ENCODE measurements around the gene YIF1A.
"Not testable (repeated sequence)": the region's sequence is repeated elsewhere in the genome, so short reads cannot be mapped to it uniquely, and the experiment has no call there.

YIF1A gene

DNA sequence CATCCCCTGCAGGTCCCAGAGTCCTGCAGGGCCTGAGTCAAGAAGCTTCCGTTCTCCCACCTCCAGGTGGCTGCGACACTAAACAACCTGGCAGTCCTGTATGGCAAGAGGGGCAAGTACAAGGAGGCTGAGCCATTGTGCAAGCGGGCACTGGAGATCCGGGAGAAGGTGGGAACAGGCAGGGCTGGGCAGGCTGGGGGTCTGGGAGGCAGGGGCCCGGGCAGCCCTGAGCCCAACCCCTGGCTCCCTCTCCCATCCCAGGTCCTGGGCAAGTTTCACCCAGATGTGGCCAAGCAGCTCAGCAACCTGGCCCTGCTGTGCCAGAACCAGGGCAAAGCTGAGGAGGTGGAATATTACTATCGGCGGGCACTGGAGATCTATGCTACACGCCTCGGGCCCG lies 25.2 kb downstream of the YIF1A start:
- DNase-seq (ENCODE audit: low read depth, low spot score) = no peak
- H3K4me3 ChIP-seq (ENCODE audit: low read length) = no peak overlapping the region

GRCh38 chr11:66263231-66263630 lies 25.7 kb downstream of the YIF1A start:
- no peak for DNase-seq (ENCODE audit: low read depth, low spot score)
- H3K4me3 ChIP-seq (ENCODE audit: low read length) = no peak overlapping the region

DNA sequence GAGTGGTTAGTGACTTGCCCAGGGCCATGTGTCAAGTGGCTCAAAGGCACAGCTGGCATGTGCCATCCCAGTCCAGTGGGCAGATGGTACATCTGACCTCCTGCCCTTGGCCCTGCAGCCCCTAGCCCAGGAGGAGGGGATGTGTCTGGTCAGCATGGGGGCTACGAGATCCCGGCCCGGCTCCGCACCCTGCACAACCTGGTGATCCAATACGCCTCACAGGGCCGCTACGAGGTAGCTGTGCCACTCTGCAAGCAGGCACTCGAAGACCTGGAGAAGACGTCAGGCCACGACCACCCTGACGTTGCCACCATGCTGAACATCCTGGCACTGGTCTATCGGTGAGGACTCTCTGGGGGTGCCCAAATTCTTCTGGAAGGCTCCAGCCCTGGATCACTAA lies 26.2 kb downstream of the YIF1A start:
- no peak for DNase-seq (ENCODE audit: low read depth, low spot score)
- no peak overlapping the region for H3K4me3 ChIP-seq (ENCODE audit: low read length)

DNA sequence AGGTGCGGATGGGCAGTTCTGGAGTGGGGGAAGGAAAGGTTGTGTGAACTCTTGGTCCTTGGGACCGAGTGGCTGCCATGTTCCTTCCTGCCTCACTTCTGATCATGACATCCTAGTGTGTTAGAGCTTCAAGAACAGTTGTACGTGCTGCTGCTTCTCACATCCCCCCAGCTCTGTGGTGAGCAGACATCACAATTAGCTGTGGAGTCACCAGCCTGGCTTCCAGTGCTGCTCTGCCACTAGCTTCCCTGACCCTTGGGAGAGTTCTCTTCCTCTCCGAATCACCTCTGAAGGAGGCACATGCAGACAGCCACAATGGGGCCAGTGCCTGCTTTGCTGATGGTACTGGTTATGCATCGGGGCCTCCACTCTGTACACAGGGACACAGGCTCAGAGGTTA lies 26.8 kb downstream of the YIF1A start:
- H3K4me3 ChIP-seq (ENCODE audit: low read length) = no peak overlapping the region
- no peak for DNase-seq (ENCODE audit: low read depth, low spot score)

GRCh38 chr11:66261578-66261977 lies 27.4 kb downstream of the YIF1A start:
- H3K4me3 ChIP-seq (ENCODE audit: low read length) = no peak overlapping the region
- DNase-seq (ENCODE audit: low read depth, low spot score) = no peak

DNA sequence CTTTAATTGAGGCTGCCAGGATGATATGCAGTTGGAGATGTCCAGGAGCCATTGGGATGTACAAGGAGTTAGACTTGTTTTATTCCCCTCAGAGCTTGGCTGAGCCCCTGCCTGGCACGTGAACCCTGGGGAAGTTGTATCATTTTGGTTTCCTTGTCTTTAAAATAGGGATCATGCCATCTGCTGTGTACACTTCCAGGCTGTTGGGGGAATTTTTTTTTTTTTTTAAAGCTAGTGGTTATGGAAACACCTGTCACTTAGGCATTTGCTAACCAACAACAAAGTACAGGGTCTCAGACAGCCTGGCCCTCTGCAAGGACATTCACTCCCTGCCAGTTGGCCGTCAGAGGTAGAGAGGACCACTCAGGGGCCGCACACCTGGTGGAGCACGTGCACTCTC lies 29.0 kb downstream of the YIF1A start:
- DNase-seq (ENCODE audit: low read depth, low spot score) = no peak
- H3K4me3 ChIP-seq (ENCODE audit: low read length) = no peak overlapping the region

GRCh38 chr11:66259225-66259624 lies 29.7 kb downstream of the YIF1A start:
- no peak overlapping the region for H3K4me3 ChIP-seq (ENCODE audit: low read length)
- no peak for DNase-seq (ENCODE audit: low read depth, low spot score)

DNA sequence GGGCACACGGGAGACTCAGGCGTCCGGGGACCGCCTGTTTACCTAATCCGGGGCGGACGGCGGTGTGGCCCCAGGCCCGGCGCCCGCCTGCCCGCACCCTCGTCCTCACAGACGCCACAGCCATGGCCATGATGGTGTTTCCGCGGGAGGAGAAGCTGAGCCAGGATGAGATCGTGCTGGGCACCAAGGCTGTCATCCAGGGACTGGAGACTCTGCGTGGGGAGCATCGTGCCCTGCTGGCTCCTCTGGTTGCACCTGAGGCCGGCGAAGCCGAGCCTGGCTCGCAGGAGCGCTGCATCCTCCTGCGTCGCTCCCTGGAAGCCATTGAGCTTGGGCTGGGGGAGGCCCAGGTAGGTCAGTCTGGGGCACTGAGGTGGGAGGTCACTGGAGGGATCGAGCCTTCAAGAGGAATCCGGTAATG lies 30.5 kb downstream of the YIF1A start:
- DNase-seq (ENCODE audit: low read depth, low spot score) = no peak
- peak overlapping the region; percentile 84 for H3K4me3 ChIP-seq (ENCODE audit: low read length)

DNA sequence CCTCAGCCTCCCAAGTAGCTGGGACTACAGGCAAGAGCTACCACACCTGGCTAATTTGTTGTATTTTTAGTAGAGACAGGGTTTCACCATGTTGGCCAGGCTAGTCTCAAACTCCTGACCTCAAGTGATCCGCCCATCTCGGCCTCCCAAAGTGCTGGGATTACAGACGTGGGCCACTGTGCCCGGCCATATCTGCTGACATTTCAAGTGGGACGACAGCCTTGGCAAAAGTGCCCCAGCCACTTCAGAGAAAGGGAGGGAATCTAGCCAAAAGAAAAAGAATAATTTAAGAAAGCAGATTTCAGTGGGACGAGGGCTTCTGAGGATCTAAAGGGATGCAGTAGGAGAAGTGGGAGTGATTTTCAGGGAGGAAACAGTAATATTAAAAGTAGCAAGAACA lies 35.9 kb downstream of the YIF1A start:
- H3K4me3 ChIP-seq (ENCODE audit: low read length); DNase-seq (ENCODE audit: low read depth, low spot score): not testable (repeated sequence)

DNA sequence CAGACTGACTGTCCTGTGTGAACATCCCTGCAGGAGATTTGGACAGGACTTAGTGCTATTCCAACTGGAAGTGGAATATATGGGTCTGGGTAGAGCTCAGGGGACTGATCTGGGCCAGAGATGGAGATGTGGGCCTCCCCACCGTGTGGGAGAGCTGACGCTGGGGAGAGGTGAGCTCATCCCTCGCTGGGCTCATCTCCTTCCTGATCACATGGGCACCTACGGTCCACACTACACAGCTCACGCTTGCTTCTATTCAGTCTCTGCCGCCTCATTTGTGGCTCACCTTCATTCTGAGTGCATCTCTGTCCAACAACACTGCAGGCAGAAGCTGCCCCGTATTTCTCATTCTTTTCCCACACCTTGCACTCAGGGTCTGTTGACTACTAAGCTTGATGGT lies 37.1 kb downstream of the YIF1A start:
- DNase-seq (ENCODE audit: low read depth, low spot score) = no peak
- H3K4me3 ChIP-seq (ENCODE audit: low read length) = no peak overlapping the region

DNA sequence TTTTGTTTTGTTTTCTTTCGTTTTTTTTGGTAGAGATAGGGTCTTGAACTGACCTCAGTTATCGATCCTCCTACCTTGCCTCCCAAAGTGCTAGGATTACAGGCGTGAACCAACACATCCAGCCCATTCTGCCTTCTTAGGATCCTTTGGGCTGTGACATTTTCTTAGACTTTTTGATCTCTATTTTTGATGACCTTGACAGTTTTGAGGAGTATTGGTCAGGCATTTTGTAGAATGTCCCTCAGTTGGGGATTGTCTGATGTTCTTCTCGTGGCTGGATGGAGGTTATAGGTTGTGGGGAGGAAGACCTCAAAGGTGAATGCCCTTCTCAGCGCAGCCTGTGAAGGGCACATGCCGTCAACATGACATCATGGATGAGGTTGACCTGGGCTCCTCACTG lies 40.0 kb downstream of the YIF1A start:
- H3K4me3 ChIP-seq (ENCODE audit: low read length) = no peak overlapping the region
- DNase-seq (ENCODE audit: low read depth, low spot score) = no peak

- no peak for DNase-seq (ENCODE audit: low read depth, low spot score)
- no peak overlapping the region for H3K4me3 ChIP-seq (ENCODE audit: low read length)
Measured at GRCh38 chr11:66247801-66248200, 41.1 kb downstream of the YIF1A start.

DNA sequence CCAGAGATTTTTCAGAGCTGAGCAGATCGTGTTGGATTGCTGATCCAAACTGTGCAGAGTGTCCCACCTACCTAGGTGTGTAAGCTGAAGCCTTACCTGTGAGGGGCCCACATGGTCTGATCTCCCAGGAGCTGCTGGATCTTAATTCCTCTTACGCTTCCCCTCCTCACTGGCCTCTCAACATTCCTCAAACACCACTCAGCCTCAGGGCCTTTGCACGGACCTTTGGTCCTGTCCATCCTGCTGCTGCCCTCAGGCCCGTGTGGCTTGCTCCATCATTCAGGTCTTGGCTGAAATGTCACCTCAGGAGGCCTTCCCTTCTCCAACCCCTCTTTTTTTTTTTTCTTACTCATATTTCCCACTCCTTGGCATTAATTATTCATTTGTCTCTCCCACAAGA lies 41.6 kb downstream of the YIF1A start:
- H3K4me3 ChIP-seq (ENCODE audit: low read length) = no peak overlapping the region
- no peak for DNase-seq (ENCODE audit: low read depth, low spot score)

DNA sequence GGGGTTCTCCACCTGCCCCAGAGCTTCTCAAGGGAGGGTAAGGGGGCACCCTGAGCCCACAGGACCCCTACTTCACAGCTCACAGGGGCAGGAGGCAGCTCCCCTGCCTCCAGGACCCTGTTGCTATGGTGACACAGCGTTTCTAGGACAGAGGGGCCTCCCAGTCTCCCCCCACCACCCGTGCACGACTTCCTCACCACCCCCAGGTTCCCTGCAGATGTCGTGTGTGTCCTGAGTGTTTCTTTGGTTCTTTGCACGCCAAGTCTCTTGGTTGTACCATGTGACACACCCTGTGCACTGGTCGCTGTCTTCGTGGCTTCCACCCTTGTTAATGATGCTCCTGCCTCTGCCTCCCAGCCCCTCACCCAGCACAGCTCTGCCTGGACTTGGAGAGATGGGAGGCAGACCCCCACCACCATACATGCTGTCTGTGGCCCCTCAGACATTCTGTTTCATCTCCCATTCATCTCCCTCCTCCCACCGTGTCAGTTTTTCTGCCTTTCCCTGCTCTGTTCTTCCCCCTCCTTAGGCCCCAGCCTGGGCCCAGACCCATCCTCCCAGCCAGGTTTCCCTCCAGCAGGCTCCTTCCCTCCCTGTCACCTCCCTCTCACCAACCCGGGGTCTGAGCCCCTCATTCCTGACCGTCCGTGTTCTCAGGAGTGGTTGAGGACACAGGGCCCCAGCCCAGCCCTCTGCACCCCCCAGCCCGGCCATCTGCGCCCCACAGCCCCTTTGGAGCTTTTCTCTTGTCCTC lies 45.0 kb downstream of the YIF1A start:
- no peak overlapping the region for H3K4me3 ChIP-seq (ENCODE audit: low read length)
- peak; percentile 51 for DNase-seq (ENCODE audit: low read depth, low spot score)

GRCh38 chr11:66242095-66242765 lies 46.7 kb downstream of the YIF1A start:
- H3K4me3 ChIP-seq (ENCODE audit: low read length) = peak overlapping the region; percentile 15
- DNase-seq (ENCODE audit: low read depth, low spot score) = peak; percentile 79

DNA sequence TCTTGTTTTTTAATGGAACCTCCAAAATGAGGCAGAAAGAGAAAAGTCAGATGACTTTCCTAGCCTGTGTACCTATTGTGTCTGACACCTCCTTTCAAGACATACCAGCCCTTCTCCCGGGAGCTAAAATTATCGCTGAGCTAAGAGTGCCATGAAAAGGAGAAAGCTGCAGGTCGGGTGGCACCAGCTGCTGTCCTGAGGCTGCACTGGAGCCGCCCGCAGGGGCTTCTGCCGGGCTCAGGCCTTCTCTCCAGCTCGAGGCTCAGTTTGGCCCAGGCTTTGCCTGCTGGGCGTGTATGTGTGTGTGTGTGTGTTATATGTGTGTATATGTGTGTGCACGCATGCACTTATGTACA lies 48.2 kb downstream of the YIF1A start:
- DNase-seq (ENCODE audit: low read depth, low spot score) = no peak
- no peak overlapping the region for H3K4me3 ChIP-seq (ENCODE audit: low read length)

GRCh38 chr11:66239998-66240780 lies 48.8 kb downstream of the YIF1A start:
- no peak overlapping the region for H3K4me3 ChIP-seq (ENCODE audit: low read length)
- no peak for DNase-seq (ENCODE audit: low read depth, low spot score)

DNA sequence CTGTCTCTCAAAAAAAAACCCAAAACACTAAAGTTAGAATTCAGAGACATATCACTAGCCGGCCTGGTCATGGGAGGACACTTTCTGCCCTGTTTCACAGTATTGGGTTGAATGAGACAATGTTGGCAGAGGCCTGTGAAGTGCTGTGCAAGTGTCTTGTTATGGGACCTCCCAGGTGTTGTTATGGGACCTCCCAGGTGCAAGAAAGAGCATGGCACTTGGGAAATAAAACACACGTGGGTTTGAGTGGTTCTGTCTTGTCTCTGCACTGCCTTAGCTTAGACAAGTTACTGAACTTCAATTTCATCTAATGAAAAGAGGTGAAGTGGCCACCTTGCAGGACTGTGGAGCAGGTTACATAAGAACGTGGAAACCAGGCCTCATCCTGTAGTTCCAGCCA lies 49.4 kb downstream of the YIF1A start:
- H3K4me3 ChIP-seq (ENCODE audit: low read length) = no peak overlapping the region
- DNase-seq (ENCODE audit: low read depth, low spot score) = no peak

DNA sequence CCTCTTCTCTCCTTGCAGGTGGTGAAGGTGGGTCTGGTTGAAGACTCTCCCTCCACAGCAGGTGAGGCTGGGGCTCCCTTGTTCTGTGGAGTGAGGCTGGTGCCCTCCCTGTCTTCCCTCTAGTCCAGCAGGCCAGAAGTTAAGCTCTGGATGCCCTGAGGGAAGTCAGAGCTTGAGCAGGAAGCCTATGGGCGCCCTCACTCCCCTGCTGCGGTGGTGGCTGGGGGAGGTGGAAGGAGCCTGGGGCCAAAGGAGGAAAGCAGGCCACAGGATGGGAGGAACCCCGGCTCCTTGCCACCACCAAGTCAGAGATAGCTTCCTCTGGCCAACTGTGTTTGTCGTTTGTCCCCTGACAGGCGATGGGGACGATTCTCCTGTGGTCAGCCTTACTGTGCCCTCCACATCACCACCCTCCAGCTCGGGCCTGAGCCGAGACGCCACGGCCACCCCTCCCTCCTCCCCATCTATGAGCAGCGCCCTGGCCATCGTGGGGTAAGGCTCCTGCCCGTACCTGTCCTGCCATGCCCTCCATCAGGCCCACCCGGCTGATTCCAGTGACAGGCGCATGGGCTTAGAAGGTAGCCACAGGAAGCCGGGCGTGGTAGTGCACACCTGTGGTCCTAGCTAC lies 50.0 kb downstream of the YIF1A start:
- DNase-seq (ENCODE audit: low read depth, low spot score) = no peak

GRCh38 chr11:66237867-66238266 lies 51.1 kb downstream of the YIF1A start:
- no peak overlapping the region for H3K4me3 ChIP-seq (ENCODE audit: low read length)
- no peak for DNase-seq (ENCODE audit: low read depth, low spot score)

More for the DNA sequence above, 50.0 kb downstream of the YIF1A start:
- no peak overlapping the region for H3K4me3 ChIP-seq (ENCODE audit: low read length)

Measured in Jurkat, Clone E6-1 (cell line).